GM19035 (cell line): ENCODE measurements around the gene DEPDC1B.
"Not testable (repeated sequence)": the region's sequence is repeated elsewhere in the genome, so short reads cannot be mapped to it uniquely, and the experiment has no call there.

Experiments used
- ATAC-seq: cut with Tn5 transposase; IDR thresholded peaks from one replicate; pipeline ENCODE4 v1.9.1; 2021; ENCODE audit not compliant: unreplicated experiment

Gene DEPDC1B

GRCh38 chr5:60699288-60699608 lies 718 bp downstream of the DEPDC1B start:
- ATAC-seq = no peak

GRCh38 chr5:60698336-60698735 lies 1.6 kb downstream of the DEPDC1B start:
- ATAC-seq = no peak

GRCh38 chr5:60690326-60690725 lies 9.6 kb downstream of the DEPDC1B start:
- ATAC-seq = no peak

- no peak for ATAC-seq
These were observed 11.0 kb downstream of the DEPDC1B start for GRCh38 chr5:60688980-60689379.

GRCh38 chr5:60687927-60688720 lies 11.8 kb downstream of the DEPDC1B start:
- peak; percentile 98 for ATAC-seq

- ATAC-seq = no peak
These were observed 13.8 kb downstream of the DEPDC1B start for GRCh38 chr5:60686157-60686556.

- no peak for ATAC-seq
These were observed 14.3 kb downstream of the DEPDC1B start for GRCh38 chr5:60685700-60686099.

GRCh38 chr5:60685028-60685427 lies 14.9 kb downstream of the DEPDC1B start:
- ATAC-seq = no peak

- ATAC-seq = not testable (repeated sequence)
These were observed 18.0 kb downstream of the DEPDC1B start for GRCh38 chr5:60682007-60682406.

- no peak for ATAC-seq
These were observed 20.1 kb downstream of the DEPDC1B start for GRCh38 chr5:60679816-60680215.

- peak; percentile 65 for ATAC-seq
These were observed 21.9 kb downstream of the DEPDC1B start for GRCh38 chr5:60677850-60678664.

GRCh38 chr5:60675286-60675685 lies 24.7 kb downstream of the DEPDC1B start:
- ATAC-seq = no peak

- ATAC-seq = no peak
These were observed 25.5 kb downstream of the DEPDC1B start for GRCh38 chr5:60674251-60675069.

- ATAC-seq = no peak
These were observed 26.6 kb downstream of the DEPDC1B start for GRCh38 chr5:60673334-60673733.

- ATAC-seq = no peak
These were observed 27.2 kb downstream of the DEPDC1B start for GRCh38 chr5:60672693-60673264.

GRCh38 chr5:60671899-60672692 lies 27.9 kb downstream of the DEPDC1B start:
- ATAC-seq = no peak

- ATAC-seq = no peak
These were observed 29.2 kb downstream of the DEPDC1B start for GRCh38 chr5:60670749-60671148.

GRCh38 chr5:60668686-60669304 lies 31.2 kb downstream of the DEPDC1B start:
- ATAC-seq = no peak

GRCh38 chr5:60651872-60652620 lies 47.9 kb downstream of the DEPDC1B start:
- no peak for ATAC-seq
